EH (cell line): ENCODE results near the gene IGF2BP3.

ENCODE experiments used
- DNase-seq: peaks from one replicate; pipeline ENCODE4 v3.0.0-alpha.2; 2015; ENCODE audit warnings: low read depth

The IGF2BP3 gene

GRCh38 chr7:23373151-23374004 is 96.9 kb downstream of the IGF2BP3 start:
- DNase-seq: peak; percentile 9

DNA sequence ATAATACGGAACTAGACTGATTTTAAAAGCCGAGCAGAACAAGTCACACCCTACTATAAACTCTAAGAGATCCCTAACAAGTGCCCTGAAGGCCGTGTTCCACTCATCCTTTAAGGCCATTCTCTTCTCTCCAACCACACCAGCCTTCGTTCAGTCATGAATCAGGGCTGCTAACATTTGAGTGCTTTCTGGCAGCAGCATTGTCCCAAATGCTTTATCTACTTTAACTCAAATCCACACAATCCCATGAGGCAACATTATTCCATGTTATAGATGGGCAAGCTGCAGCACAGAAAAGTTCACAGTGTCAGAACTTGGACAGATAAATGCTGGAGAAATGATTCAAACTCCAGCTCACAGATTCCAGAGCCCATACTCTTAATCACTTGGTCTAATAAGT is 97.7 kb downstream of the IGF2BP3 start:
- DNase-seq: no peak

GRCh38 chr7:23371654-23372053 is 98.6 kb downstream of the IGF2BP3 start:
- DNase-seq: no peak

DNA sequence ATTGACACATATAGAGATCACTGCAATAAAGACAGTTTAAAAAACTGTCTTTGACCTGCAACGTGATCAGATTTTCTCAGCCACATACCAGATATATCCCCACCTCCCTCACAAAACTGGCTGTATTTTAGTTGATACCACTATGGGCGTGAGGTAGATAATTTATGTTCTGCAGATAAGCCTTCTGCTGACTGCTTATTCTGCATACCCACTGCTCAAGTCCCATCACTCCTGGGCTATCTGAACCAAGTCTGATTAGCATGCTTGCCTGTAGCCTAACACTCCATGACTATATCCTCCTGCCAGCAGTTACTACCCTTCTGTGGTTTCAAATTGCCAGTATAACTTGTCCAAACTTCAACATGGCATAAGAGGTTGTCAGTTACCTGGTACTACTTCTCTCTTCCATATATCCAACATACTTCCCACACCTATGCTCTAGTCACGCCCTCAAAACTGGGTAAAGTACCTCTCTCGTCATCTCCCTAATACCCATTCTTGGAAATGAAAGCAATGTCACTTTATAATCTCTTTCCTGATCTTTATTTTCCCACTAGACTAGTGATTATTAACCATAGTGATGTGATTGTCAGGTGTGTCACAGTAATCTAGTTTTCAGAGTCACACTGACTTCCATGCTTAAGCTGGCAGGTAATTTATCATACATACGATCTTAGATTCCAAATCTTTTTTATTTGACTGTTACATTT is 100.4 kb downstream of the IGF2BP3 start:
- DNase-seq: no peak

DNA sequence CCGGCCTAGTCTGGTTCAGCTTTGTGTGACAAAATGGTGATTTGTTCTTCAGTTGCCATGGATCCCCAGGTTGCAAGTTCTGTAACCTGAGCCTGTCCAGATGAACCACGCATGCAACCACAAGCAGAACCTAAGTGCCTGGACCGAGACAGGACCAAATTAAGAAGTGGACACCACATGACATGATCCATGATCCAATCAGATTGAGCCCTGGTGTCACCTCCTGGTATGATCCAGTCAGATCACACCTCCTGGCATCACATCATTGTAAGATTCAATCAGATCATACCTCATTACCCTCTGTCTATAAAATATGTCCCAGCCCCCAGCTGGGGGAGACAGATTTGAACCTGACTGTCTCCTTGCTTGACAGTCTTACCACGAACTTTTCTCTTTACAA is 101.2 kb downstream of the IGF2BP3 start:
- DNase-seq: no peak

DNA sequence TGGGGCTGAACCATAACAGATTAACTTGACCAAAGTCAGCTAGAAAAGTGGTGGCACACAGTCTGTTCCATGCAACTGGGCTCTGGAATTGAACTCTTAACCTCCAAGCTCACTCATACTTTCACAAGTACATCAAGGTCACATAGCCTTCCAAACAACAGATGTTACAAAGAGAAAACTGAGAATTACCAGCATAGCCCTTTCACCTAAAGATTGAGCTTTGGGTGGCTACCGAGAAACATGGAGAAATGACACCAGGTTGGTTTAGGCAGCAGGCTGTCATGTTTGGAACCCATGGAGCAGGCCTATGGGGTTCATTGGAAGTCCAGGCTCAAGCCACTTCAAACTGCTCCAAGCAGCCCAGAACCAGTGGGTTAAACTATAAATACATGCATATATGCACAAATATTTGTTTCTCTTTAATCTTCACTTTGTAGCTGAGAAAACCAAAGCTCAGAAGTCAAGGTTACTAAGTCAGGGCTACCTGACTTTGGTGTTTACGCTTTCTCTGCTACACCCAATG is 112.1 kb downstream of the IGF2BP3 start:
- no peak for DNase-seq

GRCh38 chr7:23357190-23358093 is 112.8 kb downstream of the IGF2BP3 start:
- DNase-seq: peak; percentile 34

DNA sequence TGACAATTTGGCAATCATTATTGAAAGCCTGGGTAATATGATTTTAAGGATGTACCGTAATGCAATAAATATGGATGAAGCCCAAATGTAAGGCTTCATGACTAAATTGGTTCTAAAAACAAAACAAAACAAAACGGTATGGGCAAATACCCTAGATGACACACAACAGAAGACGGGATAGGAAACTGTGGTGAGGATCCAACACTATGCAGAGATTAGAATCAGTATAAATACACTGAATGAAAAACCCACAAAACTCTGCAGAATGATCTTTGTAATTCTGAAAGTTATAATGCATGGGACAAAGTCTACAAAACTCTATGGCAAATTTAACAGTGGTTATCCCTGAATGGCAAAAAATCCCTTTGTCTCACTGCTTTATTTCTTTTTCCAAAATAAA is 113.6 kb downstream of the IGF2BP3 start:
- DNase-seq: peak; percentile 60

GRCh38 chr7:23356168-23356567 is 114.1 kb downstream of the IGF2BP3 start:
- DNase-seq: no peak

DNA sequence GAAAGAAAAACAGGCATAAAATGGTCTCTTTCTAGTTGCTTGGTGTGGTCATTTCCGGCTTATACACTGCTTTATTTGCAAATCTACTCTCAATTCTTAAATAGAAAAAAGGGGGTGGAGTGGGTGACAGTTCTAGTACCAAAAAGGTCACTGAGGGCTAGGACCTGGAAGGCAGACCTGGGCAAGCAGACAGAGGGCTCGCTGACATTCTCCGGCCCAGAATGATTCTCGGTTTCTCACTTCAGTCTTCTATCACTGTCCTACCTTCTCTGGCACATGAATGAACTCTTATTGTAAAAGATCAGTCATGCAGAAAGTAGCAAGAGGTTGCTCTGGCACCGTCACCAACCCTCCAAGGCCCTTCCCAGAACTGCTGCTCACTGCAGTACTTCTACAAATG is 117.1 kb downstream of the IGF2BP3 start:
- no peak for DNase-seq

- no peak for DNase-seq
Observed at GRCh38 chr7:23350466-23350865, 119.8 kb downstream of the IGF2BP3 start.

DNA sequence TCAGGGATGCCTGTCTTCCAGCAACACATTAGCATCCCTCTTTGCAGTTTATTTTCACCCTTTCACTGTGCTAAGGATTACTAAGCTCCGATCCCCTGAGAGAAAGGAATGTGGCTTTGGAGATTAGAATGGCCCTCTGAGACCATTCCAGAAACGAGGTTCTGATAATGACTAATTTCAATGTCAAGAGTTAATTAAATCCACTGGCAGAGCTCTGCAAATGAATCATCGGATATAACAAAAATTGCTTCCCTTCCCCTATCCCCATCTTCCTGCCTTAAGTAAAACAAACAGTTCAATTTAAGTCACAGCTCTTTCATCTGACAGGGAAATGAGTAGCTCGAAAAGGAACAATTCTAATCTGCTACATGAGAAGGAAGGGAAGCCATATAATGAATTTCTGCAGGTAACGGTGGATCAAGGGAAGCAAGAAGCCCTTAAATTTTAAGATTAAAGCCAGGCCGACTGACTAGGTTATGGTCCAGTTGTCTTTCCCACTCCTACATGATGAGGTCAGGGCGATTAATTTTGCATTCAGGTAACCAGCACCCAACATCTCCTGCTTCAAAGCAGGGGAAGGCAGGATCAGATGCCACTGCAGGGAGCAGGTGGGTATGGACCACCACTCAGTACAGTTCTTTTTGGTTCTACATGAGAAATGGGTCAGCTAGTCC is 120.7 kb downstream of the IGF2BP3 start:
- DNase-seq: peak; percentile 94

DNA sequence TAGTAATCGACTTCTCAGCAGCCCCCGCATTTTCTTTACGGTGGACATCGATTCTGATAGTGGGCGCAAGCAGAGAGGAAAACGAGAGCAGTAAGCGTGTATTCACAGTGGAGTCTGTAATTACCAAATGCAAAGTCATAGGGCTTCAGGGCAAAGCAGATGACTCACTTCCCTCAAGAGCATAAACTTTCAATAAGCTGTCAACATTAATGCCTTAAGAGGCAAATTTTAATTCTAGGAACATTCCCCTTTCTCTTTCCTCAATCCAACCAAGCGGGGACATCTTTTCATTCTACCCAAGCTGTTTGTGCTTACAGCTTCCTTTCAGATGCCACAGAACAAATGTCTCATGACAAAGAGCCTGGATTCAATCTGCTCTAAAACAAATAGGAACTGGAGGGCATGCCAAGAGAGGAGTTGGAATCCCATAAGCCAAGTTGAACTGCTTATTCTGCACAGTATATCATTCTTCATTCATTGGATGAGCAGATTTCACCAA is 122.6 kb downstream of the IGF2BP3 start:
- peak; percentile 93 for DNase-seq

- DNase-seq: peak; percentile 14
Observed at GRCh38 chr7:23347033-23347681, 123.1 kb downstream of the IGF2BP3 start.

DNA sequence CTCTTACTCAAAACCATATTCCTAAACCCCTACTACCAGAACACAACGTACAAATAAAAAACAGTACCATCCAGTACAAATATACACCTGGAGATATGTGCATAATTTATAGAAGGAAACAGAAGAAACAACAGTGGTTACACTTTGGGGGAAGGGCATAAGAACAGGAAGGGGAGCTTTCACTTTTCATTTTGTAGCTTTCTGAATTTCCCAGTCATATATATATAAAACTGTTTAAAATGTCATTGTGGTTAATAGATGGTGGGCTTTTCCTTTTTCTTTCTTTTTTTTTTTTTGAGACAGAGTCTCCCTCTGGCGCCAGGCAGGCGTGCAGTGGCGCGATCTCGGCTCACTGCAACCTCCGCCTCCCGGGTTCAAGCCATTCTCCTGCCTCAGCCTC is 124.0 kb downstream of the IGF2BP3 start:
- DNase-seq: no peak

DNA sequence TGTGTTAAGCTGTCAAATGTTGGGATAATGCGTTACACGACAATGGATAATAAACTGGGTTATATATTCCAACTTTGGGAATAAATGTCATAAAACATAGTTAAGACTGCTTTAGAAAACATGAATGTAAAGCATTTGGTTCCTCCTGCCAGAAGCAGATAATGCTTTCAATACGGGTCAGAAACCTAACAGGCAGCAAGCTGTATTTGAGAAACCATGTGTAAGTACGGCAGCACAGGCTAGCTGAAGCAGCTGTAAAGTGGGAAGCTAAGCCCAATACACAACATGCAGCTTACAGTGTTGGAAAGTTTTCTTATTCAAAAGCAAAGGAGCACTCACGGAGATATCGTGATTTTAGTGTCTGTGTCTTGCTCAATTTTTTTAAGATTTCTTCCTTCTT is 124.7 kb downstream of the IGF2BP3 start:
- DNase-seq: no peak

GRCh38 chr7:23343806-23344475 is 126.3 kb downstream of the IGF2BP3 start:
- peak; percentile 56 for DNase-seq

GRCh38 chr7:23343102-23343501 is 127.2 kb downstream of the IGF2BP3 start:
- no peak for DNase-seq

- DNase-seq: peak; percentile 28
Observed at GRCh38 chr7:23341846-23342598, 128.3 kb downstream of the IGF2BP3 start.

DNA sequence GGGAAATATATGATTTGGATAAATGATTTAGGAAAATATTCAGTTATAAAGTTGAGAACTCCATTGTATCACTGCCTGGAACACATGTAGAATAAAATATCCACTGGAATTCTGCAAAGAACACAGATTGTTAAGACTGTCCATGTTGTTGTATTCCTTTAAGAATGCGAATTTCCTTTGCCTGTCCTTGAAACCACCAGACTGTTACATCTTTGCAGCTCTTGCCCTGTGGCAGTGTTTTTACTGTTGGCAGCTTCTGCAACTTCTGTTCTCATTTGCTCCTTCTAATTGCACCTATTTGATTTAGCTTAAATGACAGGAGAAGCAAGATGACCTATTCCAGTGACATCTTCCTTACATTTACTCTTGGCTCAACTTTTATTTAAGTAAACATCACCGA is 131.4 kb downstream of the IGF2BP3 start:
- no peak for DNase-seq
